CMK (cell line): ENCODE measurements around the gene BTBD19.

Experiments used
- DNase-seq: peaks from one replicate; pipeline ENCODE4 v3.0.0-alpha.2; 2010; ENCODE audit warnings: low read depth

BTBD19 gene

GRCh38 chr1:44857446-44857845 lies 49.1 kb downstream of the BTBD19 start:
- no peak for DNase-seq

- no peak for DNase-seq
Observed at GRCh38 chr1:44860331-44860730, 52.0 kb downstream of the BTBD19 start.

DNA sequence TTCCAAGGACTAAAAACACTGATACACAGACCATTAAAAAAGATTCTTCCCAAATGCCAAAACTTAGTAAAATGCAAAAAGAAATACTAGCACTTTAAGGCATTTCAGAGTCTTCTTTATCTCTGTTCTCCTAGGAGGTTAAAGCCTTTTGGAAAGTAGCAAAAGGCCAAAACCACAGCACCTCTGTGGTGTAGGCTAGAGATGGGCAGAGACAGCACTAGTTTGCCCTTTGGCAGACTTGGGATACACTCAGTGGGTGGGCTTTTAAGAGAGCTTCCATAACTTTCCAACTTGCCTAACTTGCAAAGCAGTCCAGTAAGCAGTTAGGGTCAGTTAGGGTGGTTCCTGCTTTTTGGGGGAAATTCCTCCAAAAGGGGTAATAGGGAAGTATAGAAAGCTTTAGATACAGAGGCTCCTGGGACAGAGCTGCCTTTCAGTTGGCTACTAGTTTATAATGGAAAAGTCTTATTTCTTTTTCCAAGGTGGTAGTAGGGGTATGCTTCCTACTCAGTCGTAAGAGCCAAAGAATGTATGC lies 52.6 kb downstream of the BTBD19 start:
- DNase-seq: no peak

GRCh38 chr1:44862829-44863401 lies 54.6 kb downstream of the BTBD19 start:
- no peak for DNase-seq
